Endothelial cell (in vitro differentiated cells): ENCODE results near the gene ARIH1. TPM values are rescaled to one million over a fixed set of nuclear protein-coding genes. Genes with fewer than 3 reads are reported as not detected.

ENCODE experiments used
- DNase-seq: peaks from one replicate; pipeline ENCODE4 v3.0.0; 2021; ENCODE audit warnings: low spot score
- H3K27ac Mint-ChIP-seq: one replicate; pipeline ENCODE4 v1.8.0; 2021; ENCODE audit warnings: mixed read lengths, inconsistent platforms; ENCODE audit not compliant: unreplicated experiment
- H3K27me3 Mint-ChIP-seq: one replicate; pipeline ENCODE4 v1.8.0; 2021; ENCODE audit warnings: mild to moderate bottlenecking, moderate library complexity, mixed read lengths, inconsistent platforms; ENCODE audit not compliant: unreplicated experiment
- H3K36me3 Mint-ChIP-seq: one replicate; pipeline ENCODE4 v1.8.0; 2021; ENCODE audit warnings: mild to moderate bottlenecking, low read depth, mixed read lengths, inconsistent platforms; ENCODE audit not compliant: unreplicated experiment
- H3K4me1 Mint-ChIP-seq: one replicate; pipeline ENCODE4 v1.8.0; 2021; ENCODE audit warnings: mild to moderate bottlenecking, mixed read lengths, inconsistent platforms; ENCODE audit not compliant: unreplicated experiment
- H3K4me3 Mint-ChIP-seq: one replicate; pipeline ENCODE4 v1.8.0; 2021; ENCODE audit warnings: mild to moderate bottlenecking, mixed read lengths, inconsistent platforms; ENCODE audit not compliant: unreplicated experiment
- H3K9me3 Mint-ChIP-seq: one replicate; pipeline ENCODE4 v1.8.0; 2021; ENCODE audit warnings: mixed read lengths, inconsistent platforms; ENCODE audit not compliant: unreplicated experiment
- CTCF ChIP-seq: fragments of 200-600 bp; sonication (generic); IDR thresholded peaks from one replicate; pipeline ENCODE4 v1.5.0; 2021; ENCODE audit warnings: antibody characterized with exemption; ENCODE audit not compliant: unreplicated experiment
- total RNA-seq: library from RNA; stranded (reverse); fragmentation: NEBNext Ultra II Directional; extraction: Animal tissue kit (Norgen Biotek cat#: 25700); gene quantifications from one replicate; pipeline ENCODE4 v1.2.1, GENCODE V29; 2021; ENCODE audit not compliant: unreplicated experiment

The ARIH1 gene
- total RNA-seq, 1 donor from 2014 or later = 184 TPM

GRCh38 chr15:72541674-72542073 lies 67.5 kb downstream of the ARIH1 start:
- H3K27ac Mint-ChIP-seq = no peak overlapping the region
- no peak overlapping the region for H3K4me3 Mint-ChIP-seq
- no peaks in the 10 kb centered on the region for H3K4me1 Mint-ChIP-seq
- H3K36me3 Mint-ChIP-seq = peaks cover 27% of the 10 kb centered on the region
- H3K27me3 Mint-ChIP-seq = no peaks in the 10 kb centered on the region
- no peak for TF ChIP-seq CTCF
- DNase-seq = no peak
- H3K9me3 Mint-ChIP-seq = peaks cover 4% of the 10 kb centered on the region

GRCh38 chr15:72545156-72545555 lies 71.0 kb downstream of the ARIH1 start:
- no peaks in the 10 kb centered on the region for H3K27me3 Mint-ChIP-seq
- H3K9me3 Mint-ChIP-seq = peaks cover 4% of the 10 kb centered on the region
- no peak overlapping the region for H3K4me3 Mint-ChIP-seq
- no peak for DNase-seq
- TF ChIP-seq CTCF = no peak
- peaks cover 19% of the 10 kb centered on the region for H3K36me3 Mint-ChIP-seq
- peaks cover 6% of the 10 kb centered on the region for H3K4me1 Mint-ChIP-seq
- H3K27ac Mint-ChIP-seq = no peak overlapping the region

DNA sequence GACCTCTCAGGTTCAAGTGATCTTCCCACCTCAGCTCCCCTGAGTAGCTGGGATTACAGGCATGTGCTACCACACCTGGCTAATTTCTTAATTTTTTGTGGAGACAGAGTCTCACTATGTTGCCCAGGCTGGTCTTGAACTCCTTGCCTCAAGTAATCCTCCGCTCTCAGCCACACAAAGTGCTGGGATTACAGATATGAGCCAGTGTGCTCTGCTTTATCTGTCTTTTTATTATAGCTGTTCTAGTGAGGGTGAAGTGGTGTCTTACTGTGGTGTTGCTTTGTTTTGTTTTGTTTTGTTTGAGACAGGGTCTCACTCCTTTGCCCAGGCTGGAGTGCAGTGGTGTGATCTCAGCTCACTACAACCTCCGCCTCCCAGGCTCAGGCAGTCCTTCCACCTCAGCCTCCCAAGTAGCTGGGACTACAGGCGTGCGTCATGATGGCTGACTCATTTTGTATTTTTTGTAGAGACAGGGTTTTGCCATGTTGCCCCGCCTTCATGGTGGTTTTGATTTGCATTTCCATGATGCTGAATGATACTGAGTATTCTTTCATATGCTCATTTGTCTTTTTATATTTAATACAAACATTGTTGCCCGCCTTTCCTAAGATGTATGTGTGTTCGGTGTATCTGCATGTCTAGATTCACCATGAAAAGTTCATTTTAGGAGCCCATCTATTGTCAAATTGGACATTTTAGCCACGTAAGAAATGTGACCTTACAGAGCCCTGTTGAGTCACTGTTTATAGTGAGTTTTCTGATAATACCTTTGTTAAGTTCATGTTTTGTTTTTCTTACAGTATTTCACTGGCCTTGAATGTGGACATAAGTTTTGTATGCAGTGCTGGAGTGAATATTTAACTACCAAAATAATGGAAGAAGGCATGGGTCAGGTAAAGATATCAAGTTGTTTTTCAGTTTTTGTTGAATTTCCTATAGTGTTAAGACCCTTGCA lies 80.6 kb downstream of the ARIH1 start:
- DNase-seq = no peak
- Mint-ChIP-seq H3K4me1 (peaks cover under 1% of the 10 kb centered on the region), H3K27ac (no peak overlapping the region)

GRCh38 chr15:72559781-72560180 lies 85.7 kb downstream of the ARIH1 start:
- no peak for DNase-seq
- no peak for TF ChIP-seq CTCF
- Mint-ChIP-seq H3K4me3 (no peak overlapping the region), H3K27ac (no peak overlapping the region), H3K36me3 (peaks cover 29% of the 10 kb centered on the region), H3K27me3 (no peaks in the 10 kb centered on the region), H3K9me3 (no peaks in the 10 kb centered on the region), H3K4me1 (no peaks in the 10 kb centered on the region)

More for the DNA sequence above, 80.6 kb downstream of the ARIH1 start:
- no peak for TF ChIP-seq CTCF
- Mint-ChIP-seq H3K27me3 (no peaks in the 10 kb centered on the region), H3K9me3 (no peaks in the 10 kb centered on the region), H3K4me3 (no peak overlapping the region), H3K36me3 (peaks cover 8% of the 10 kb centered on the region)

- TF ChIP-seq CTCF = no peak
- no peak for DNase-seq
- Mint-ChIP-seq H3K27me3 (no peaks in the 10 kb centered on the region), H3K4me3 (no peak overlapping the region), H3K36me3 (peaks cover 22% of the 10 kb centered on the region), H3K4me1 (no peaks in the 10 kb centered on the region), H3K27ac (no peak overlapping the region), H3K9me3 (no peaks in the 10 kb centered on the region)
These were observed 86.3 kb downstream of the ARIH1 start for GRCh38 chr15:72560458-72560857.
